GM23338 (cell line): ENCODE results near the gene OR1B1. TPM values are rescaled to one million over a fixed set of nuclear protein-coding genes. Genes with fewer than 3 reads are reported as not detected.

ENCODE experiments used
- ATAC-seq: fragments of 200-7000 bp; cut with Tn5 transposase; 3 replicates; pipeline ENCODE4 v1.9.1; 2020
- DNase-seq: peaks from one replicate; pipeline ENCODE4 v3.0.0-alpha.2; 2015; ENCODE audit warnings: low spot score
- H2AFZ ChIP-seq: fragments of 200-600 bp; sonication (generic); 2 replicates; pipeline ENCODE4 v1.8.0; 2016; ENCODE audit warnings: antibody characterized with exemption, mild to moderate bottlenecking, moderate library complexity
- H3F3A ChIP-seq: fragments of 200-600 bp; sonication (generic); replicated peaks from 2 replicates; pipeline ENCODE4 v1.8.0; 2017; ENCODE audit warnings: antibody characterized with exemption, mixed run types, low read depth
- H3K27ac ChIP-seq: fragments of 200-600 bp; sonication (generic); 2 replicates; pipeline ENCODE4 v1.6.1; 2016; ENCODE audit warnings: low read depth
- H3K27me3 ChIP-seq: fragments of 200-600 bp; sonication (generic); 2 replicates; pipeline ENCODE4 v1.8.0; 2016; ENCODE audit warnings: mild to moderate bottlenecking, mixed run types, moderate library complexity; ENCODE audit not compliant: insufficient read depth
- H3K36me3 ChIP-seq: fragments of 200-600 bp; sonication (generic); 2 replicates; pipeline ENCODE4 v1.8.0; 2016; ENCODE audit warnings: mild to moderate bottlenecking; ENCODE audit not compliant: insufficient read depth
- H3K4me1 ChIP-seq: fragments of 200-600 bp; sonication (generic); 2 replicates; pipeline ENCODE4 v1.8.0; 2016; ENCODE audit warnings: mild to moderate bottlenecking, moderate library complexity; ENCODE audit not compliant: insufficient read depth
- H3K4me2 ChIP-seq: fragments of 200-600 bp; sonication (generic); 2 replicates; pipeline ENCODE4 v1.7.1; 2017; ENCODE audit warnings: mixed run types
- H3K4me3 ChIP-seq: fragments of 200-600 bp; sonication (generic); 2 replicates; pipeline ENCODE4 v1.6.1; 2016; ENCODE audit warnings: mixed run types
- H3K79me2 ChIP-seq: fragments of 200-600 bp; sonication (generic); replicated peaks from 2 replicates; pipeline ENCODE4 v1.8.0; 2017; ENCODE audit warnings: mild to moderate bottlenecking; ENCODE audit not compliant: insufficient read depth
- H3K9me2 ChIP-seq: fragments of 200-600 bp; sonication (generic); 2 replicates; pipeline ENCODE4 v1.8.0; 2017; ENCODE audit not compliant: insufficient read depth
- H4K20me1 ChIP-seq: fragments of 200-600 bp; sonication (generic); replicated peaks from 2 replicates; pipeline ENCODE4 v1.8.0; 2017; ENCODE audit warnings: mild to moderate bottlenecking; ENCODE audit not compliant: insufficient read depth
- H3K27ac Mint-ChIP-seq: 2 replicates; pipeline ENCODE4 v1.8.0; 2020; ENCODE audit warnings: inconsistent platforms, mild to moderate bottlenecking, moderate library complexity, mixed read lengths
- H3K27me3 Mint-ChIP-seq: 3 replicates; pipeline ENCODE4 v1.8.0; 2022; ENCODE audit warnings: low read depth, mild to moderate bottlenecking, moderate library complexity, mixed read lengths, inconsistent platforms; ENCODE audit not compliant: insufficient read depth, poor library complexity
- H3K36me3 Mint-ChIP-seq: 3 replicates; pipeline ENCODE4 v1.8.0; 2021; ENCODE audit warnings: low read depth, mild to moderate bottlenecking, inconsistent platforms, moderate library complexity, mixed read lengths
- H3K4me1 Mint-ChIP-seq: 3 replicates; pipeline ENCODE4 v1.8.0; 2020; ENCODE audit warnings: mild to moderate bottlenecking, inconsistent platforms, mixed read lengths
- H3K4me3 Mint-ChIP-seq: 3 replicates; pipeline ENCODE4 v1.8.0; 2021; ENCODE audit warnings: moderate library complexity, mild to moderate bottlenecking, inconsistent platforms, mixed read lengths
- H3K9me3 Mint-ChIP-seq: 3 replicates; pipeline ENCODE4 v1.8.0; 2020; ENCODE audit warnings: moderate library complexity, mild to moderate bottlenecking, inconsistent platforms, mixed read lengths
- CREB1 ChIP-seq: fragments of 250-450 bp; sonication (Bioruptor Pico); IDR thresholded peaks from 2 replicates; pipeline ENCODE4 v1.5.0; 2020; ENCODE audit warnings: low read depth, mild to moderate bottlenecking, moderate library complexity
- CTCF ChIP-seq, 2 experiments: fragments of 200-600 bp in 1 of 2; sonication (generic) in 1 of 2; conservative IDR thresholded peaks; 2 replicates each; pipeline versions ENCODE4 v1.5.1 to v1.6.1; 2016 to 2017; ENCODE audit warnings: antibody characterized with exemption in 2 of 2, low read depth in 2 of 2, mild to moderate bottlenecking in 2 of 2, moderate library complexity in 1 of 2
- ETS1 ChIP-seq: IDR thresholded peaks from 2 replicates; pipeline ENCODE4 v1.6.1; 2016; ENCODE audit warnings: antibody characterized with exemption
- EZH2 ChIP-seq: fragments of 200-600 bp; sonication (generic); IDR thresholded peaks from one replicate; pipeline ENCODE4 v1.8.0; 2017; ENCODE audit warnings: antibody characterized with exemption, mild to moderate bottlenecking, low read depth; ENCODE audit not compliant: unreplicated experiment
- EZH2phosphoT487 ChIP-seq: fragments of 200-600 bp; sonication (generic); IDR thresholded peaks from one replicate; pipeline ENCODE4 v1.8.1; 2018; ENCODE audit warnings: antibody characterized with exemption; ENCODE audit not compliant: unreplicated experiment
- JUNB ChIP-seq: IDR thresholded peaks from one replicate; pipeline ENCODE4 v1.6.1; 2016; ENCODE audit warnings: antibody characterized with exemption; ENCODE audit not compliant: unreplicated experiment
- NANOG ChIP-seq: IDR thresholded peaks from 2 replicates; pipeline ENCODE4 v1.6.1; 2016; ENCODE audit warnings: antibody characterized with exemption, borderline replicate concordance
- POLR2AphosphoS5 ChIP-seq: IDR thresholded peaks from 2 replicates; pipeline ENCODE4 v1.6.1; 2016; ENCODE audit warnings: antibody characterized with exemption, low read depth
- REST ChIP-seq: IDR thresholded peaks from one replicate; pipeline ENCODE4 v1.6.1; 2018; ENCODE audit warnings: antibody characterized with exemption; ENCODE audit not compliant: unreplicated experiment
- STAT1 ChIP-seq: IDR thresholded peaks from one replicate; pipeline ENCODE4 v1.6.1; 2016; ENCODE audit warnings: antibody characterized with exemption; ENCODE audit not compliant: unreplicated experiment
- ZNF114 ChIP-seq: fragments of 250-450 bp; sonication (Bioruptor Pico); IDR thresholded peaks from 2 replicates; pipeline ENCODE4 v1.5.0; 2020; ENCODE audit warnings: mild to moderate bottlenecking, moderate library complexity
- ZNF331 ChIP-seq: fragments of 250-450 bp; sonication (Bioruptor Pico); IDR thresholded peaks from 2 replicates; pipeline ENCODE4 v1.5.0; 2020; ENCODE audit warnings: low read depth, mild to moderate bottlenecking, moderate library complexity
- ZNF462 ChIP-seq: fragments of 250-450 bp; sonication (Bioruptor Pico); IDR thresholded peaks from 2 replicates; pipeline ENCODE4 v1.5.0; 2020; ENCODE audit warnings: mild to moderate bottlenecking, moderate library complexity
- long read RNA-seq: library from polyadenylated mRNA; unstranded; transcript quantifications from one replicate; pipeline ENCODE4 v2.0.0, GENCODE V29; 2020; ENCODE audit not compliant: unreplicated experiment
- polyA plus RNA-seq: library from polyadenylated mRNA; unstranded; fragments of >200 nt; fragmentation: Nextera tagmentation; extraction: Ambion mirVana; gene quantifications from 2 replicates; pipeline ENCODE4 v1.2.1, GENCODE V29; 2016
- total RNA-seq: library from RNA; depleted of rRNA; stranded (reverse); fragments of >200 nt; shearing (Covaris generic); gene quantifications from 2 replicates; pipeline ENCODE4 v1.2.3, GENCODE V29; 2014; rRNA removed

OR1B1 gene
- total RNA-seq (not detected in 2 replicates), polyA plus RNA-seq (not detected in 2 replicates)
- long read RNA-seq, result 0 reads

- no peak for ATAC-seq
- Histone ChIP-seq H3K4me2 (no peak within 1 kb of the TSS), H3F3A (no peaks in the 10 kb centered on the region), H3K79me2 (no peaks in the 10 kb centered on the region), H3K27me3 (no peaks in the 10 kb centered on the region), H3K4me3 (no peak within 1 kb of the TSS), H4K20me1 (no peaks in the 10 kb centered on the region), H3K36me3 (no peaks in the 10 kb centered on the region; the same call in 1 of the 2 replicates), H3K27ac (no peak within 1 kb of the TSS), H3K4me1 (no peaks in the 10 kb centered on the region), H3K9me2 (no peaks in the 10 kb centered on the region), H2AFZ (no peak within 1 kb of the TSS)
- Mint-ChIP-seq H3K4me3 (no peak within 1 kb of the TSS), H3K36me3 (peaks cover 11% of the 10 kb centered on the region), H3K27ac (no peak within 1 kb of the TSS), H3K27me3 (peaks cover 2% of the 10 kb centered on the region), H3K9me3 (peaks cover 89% of the 10 kb centered on the region), H3K4me1 (no peaks in the 10 kb centered on the region; the same call in 2 of the 3 replicates)
- TF ChIP-seq ZNF462 (CRISPR knock-in tag) (no peak), EZH2phosphoT487 (no peak), JUNB (no peak), ZNF331 (CRISPR knock-in tag) (no peak), NANOG (no peak), EZH2 (no peak), ETS1 (no peak), STAT1 (no peak), REST (no peak), ZNF114 (no peak), POLR2AphosphoS5 (no peak), CREB1 (CRISPR knock-in tag) (no peak), CTCF (conservative IDR thresholded peaks at IDR 0.05; ENCODE audit: low read depth in 2 of 2) (no peak)
- DNase-seq, result no peak
These were observed at the start of gene OR1B1 for GRCh38 chr9:122657527-122657926. Gene OR1B1, minus strand, starts transcription at chr9:122657627.
